Activated CD4-positive, alpha-beta T cell treated with anti-CD3 and anti-CD28 coated beads, Interleukin-2, amount 50 U/mL, for 48 hours (primary cell): ENCODE results near the gene GAL3ST3.
A peak's percentile ranks its signal among the peaks of the same experiment; 100 is the strongest.
"Not testable (repeated sequence)": the region's sequence is repeated elsewhere in the genome, so short reads cannot be mapped to it uniquely, and the experiment has no call there.

Experiments
- DNase-seq, 2 experiments: peaks; one replicate each; pipeline ENCODE4 v3.0.0-alpha.2; 2020

GAL3ST3 gene, protein sequence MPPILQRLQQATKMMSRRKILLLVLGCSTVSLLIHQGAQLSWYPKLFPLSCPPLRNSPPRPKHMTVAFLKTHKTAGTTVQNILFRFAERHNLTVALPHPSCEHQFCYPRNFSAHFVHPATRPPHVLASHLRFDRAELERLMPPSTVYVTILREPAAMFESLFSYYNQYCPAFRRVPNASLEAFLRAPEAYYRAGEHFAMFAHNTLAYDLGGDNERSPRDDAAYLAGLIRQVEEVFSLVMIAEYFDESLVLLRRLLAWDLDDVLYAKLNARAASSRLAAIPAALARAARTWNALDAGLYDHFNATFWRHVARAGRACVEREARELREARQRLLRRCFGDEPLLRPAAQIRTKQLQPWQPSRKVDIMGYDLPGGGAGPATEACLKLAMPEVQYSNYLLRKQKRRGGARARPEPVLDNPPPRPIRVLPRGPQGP

DNA sequence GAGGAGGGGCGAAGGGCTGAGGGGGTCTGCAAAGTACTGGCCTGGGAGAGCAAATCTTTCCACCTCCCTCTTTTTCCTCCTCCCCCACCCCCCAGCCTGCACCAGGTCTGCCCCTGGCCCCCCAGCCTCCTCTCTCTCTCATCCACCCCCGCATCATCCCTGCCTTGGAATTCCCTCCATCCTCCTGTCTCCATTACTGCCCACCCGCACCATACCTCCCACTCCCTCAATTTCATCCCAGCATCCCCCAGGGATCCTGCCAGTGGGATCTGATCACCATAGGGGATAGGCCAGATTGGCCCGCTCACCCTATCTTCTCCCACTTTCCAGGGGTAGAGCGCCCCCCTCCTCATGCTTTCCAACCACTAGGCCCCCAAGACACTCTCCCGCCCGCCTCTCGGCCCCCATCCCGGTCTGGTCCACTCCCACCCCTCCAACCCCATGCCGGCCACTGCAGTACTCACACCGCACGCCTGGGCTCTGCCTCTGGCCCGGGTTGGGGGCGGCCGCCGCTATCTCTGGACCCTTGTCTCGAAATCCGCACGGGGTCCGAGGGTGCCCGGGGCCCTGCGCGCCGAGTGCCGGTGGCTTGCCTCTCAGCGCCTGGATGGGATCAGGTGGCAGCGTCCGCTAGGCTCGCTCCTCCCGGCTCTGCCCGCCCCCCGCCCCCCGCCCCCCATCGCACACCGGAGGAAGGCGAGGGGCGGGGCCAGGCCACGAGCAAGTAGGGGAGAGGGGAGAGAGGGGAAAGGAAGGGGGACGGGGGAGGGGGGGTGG is at the start of gene GAL3ST3:
Gene GAL3ST3, minus strand, starts transcription at position 615 of the 777 bp plus-strand sequence. CDS start 3,746 bp downstream, outside the sequence.
- DNase-seq, result no peak

DNA sequence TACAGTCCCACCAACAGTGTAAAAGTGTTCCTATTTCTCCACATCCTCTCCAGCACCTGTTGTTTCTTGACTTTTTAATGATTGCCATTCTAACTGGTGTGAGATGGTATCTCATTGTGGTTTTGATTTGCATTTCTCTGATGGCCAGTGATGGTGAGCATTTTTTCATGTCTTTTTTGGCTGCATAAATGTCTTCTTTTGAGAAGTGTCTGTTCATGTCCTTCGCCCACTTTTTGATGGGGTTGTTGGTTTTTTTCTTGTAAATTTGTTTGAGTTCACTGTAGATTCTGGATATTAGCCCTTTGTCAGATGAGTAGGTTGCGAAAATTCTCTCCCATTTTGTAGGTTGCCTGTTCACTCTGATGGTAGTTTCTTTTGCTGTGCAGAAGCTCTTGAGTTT is 43.2 kb upstream of the GAL3ST3 start:
- not testable (repeated sequence) for DNase-seq

DNA sequence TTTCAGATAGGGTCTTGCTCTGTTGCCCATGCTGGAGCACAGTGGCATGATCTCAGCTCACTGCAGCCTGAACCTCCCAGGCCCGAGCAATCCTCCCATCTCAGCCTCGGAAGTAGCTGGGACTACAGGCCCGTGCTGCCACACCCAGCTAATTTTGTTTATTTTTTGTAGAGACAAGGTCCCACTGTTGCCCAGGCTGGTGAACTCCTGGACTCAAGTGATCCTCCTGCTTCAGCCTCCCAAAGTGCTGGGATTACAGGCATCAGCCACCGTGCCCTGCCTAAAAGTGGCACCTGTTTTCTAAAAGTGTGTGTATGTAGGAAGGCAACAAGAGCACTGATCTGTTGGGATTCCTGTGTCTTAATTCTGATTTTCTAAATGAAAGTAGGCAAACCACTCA is 41.3 kb upstream of the GAL3ST3 start:
- DNase-seq, result no peak

DNA sequence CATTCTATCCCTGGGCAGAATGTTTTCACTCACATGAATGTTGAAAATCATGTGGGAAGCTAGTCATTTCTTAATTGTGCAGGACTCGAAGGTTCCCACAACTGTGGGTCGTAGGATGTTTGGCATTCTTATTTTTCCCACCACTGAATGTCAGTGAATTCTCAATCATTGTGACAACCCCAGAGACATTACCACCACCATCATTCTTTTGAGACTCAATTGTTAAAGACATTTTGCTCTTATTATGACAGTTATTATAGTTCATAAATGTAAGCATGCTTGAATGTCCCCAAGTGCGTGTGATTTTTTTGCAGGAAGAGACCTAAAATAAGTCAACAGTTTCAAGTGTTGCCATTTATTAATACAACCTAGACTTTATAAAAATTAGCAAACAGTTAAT is 40.1 kb upstream of the GAL3ST3 start:
- no peak for DNase-seq

DNA sequence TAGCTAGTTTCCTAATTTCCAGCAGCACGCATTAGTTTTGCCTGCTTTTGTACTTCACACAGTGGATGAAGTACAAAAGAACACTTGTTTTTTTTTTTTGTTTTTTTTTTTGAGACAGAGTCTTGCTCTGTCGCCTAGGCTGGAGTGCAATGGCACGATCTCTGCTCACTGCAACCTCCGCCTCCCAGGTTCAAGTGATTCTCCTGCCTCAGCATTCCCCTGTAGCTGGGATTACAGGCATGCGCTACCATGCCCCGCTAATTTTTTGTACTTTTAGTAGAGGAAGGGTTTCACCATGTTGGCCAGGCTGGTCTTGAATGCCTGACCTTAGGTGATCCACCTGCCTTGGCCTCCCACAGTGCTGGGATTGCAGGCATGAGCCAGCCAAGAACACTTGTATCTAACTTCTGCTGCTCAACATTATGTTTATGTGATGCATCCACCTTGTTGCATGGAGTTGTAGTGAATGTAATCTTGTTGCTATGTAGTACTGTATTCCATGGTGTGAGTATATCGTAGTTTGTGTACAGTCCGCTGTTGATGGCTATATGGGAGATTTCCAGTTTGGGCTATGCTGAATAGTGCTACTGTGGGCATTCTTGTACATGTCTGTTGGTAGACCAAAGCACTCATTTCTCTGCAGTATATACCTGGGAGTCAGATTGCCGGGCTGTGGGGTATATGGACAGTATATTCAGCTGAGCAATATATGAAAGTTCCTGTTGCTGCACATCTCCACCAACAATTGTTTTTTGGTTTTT is 38.4 kb upstream of the GAL3ST3 start:
- no peak for DNase-seq

DNA sequence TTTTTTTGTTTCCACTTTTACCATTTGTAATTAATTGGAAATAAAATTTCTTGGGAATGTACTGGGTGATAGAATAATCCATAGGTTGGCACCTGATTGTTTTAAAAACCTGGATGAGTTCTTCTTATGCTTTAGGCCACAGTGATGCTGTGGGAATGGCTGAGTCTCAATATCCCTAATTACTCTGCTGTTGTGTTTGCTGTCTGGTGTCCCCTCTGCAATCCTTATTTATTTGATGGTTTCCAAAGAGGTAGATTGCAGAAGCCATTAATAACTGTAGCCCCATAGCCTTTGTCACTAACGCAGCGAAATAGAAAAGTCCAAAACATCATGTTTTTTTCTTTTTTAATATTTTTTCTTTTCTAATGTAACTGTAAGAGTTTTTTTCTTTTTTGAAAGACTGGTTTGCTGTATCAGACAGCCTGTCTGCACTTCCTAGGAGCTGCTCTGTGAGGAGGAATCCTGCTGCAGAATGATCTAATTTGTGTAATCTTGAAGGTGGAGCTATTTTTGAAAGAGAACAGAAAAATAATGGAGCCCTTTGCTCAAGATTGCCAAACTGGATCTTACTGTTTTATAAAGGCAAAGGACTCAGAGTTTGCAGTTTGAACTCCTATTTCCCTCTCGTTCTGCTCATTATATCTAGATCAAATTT is 36.0 kb upstream of the GAL3ST3 start:
- DNase-seq, result no peak

DNA sequence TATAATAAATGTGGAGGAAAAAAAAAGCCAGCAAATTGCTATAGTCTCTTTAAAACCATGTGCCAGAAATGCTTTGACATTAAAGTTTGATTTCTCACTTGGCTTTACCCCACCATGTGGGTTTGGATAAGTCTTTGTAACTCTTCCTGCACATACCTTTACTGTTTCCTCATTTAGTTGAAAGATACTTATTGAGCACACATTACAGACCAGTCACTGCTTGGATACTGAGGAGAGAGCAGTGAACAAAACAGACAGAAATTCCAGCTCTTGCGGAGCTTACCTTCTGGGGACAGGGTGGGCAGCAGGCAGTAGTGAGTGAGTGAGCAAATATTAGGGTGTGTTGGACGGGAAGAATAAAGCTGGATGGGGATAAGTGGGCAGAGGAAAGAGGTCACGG is 34.8 kb upstream of the GAL3ST3 start:
- DNase-seq, result no peak

DNA sequence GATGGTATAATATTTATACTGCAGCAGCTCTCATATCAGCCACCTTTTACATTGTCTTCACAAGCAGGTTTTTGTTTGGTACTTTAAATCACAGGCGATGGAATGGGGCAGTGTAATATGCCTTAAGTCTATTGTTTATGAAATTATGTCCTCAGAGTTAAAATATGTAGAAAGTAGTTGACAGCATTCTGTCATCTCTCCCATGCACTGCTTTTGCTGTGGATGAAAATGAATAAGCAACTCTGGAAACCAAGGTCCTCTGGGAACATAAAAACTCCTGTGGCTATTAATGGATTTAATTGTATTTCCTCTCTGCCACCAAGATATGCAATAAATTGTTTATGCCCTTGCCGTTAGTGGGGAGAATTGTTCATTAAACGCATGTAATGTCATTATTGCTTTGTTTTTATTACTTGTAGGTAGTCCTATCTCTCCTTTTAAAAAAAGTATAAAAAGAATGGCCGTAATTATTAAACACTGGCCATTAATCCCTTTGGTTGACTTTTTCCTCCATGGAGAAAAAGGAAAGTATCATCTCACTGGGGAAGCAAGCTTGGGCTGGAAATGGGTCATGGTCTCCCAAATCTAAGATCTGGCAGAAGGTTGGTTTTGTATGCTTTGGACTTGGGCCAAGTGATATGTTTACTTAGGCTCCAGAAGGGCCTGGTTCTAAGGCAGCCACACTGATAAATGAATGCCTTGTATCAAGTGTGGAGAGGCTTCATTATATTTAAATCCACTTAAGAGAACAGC is 34.2 kb upstream of the GAL3ST3 start:
- no peak for DNase-seq

DNA sequence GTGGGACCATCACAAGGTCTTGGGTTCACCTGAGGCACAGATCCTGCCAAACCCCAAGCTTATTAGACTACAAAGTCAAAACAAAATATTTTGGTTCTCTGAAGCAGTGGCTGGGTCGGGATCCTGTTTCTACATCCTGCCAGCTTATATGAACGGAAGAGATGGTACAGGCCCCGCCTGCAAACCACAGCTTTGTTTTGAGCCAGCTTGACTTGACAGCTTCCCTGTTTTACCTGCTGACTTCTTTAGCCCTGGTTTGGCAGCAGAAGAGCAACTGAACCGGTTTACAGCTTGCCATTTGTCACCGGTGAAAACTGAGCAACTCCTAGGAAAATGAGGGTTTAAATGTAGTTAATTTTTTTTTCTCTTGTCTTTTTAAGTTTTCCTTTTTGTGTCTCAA is 32.5 kb upstream of the GAL3ST3 start:
- peak; percentile 56 to 71 for DNase-seq

DNA sequence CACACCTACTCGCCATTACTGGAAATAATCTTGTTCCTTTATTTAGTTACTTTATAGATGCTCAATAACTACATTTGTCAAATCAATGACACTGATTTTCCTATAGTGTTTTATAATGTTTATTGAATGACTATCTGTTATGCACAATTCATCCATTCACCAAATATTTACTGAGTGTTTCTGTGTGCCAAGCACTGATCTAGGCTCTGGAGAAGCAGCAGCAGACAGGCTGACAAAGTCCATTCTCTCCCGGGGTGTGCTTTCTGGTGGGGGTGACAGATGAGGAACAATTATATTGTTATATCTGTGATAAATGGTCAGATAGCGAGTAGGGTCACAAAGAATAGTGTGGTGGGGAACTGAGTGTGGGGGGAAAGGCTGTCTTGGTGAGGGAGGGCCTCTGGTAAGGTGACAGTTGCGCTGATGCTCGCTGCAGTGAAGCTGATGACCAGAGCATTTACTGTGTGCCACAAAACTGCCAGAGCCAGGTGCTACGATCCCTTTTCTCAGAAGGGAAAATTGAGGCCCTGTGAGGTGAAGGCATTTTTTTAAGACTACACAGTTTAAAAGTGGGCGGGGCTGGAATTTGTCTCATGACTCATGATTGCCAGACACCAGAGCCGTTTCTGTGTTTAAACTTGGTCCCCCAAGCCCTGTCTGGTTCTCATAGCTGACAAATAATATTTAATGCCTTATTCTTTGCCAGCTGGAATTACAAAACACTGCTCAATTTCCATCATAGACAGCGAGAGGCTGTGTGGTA is 31.3 kb upstream of the GAL3ST3 start:
- DNase-seq, result peak; percentile 63 to 75

DNA sequence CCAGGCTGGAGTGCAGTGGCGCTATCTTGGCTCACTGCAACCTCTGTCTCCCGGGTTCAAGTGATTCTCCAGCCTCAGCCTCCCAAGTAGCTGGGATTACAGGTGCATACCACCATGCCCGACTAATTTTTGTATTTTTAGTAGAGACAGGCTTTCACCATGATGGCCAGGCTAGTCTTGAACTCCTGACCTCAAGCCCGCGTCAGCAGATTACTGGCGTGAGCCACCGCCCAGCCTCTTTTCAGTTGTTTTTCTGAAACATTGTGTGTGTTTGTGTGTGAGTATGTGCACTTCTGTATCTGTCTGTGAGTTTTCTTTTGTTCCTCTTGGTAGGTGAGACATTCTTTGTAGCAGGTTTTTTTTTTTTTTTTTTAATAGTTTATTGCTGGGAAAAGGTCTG is 30.0 kb upstream of the GAL3ST3 start:
- not testable (repeated sequence) for DNase-seq

DNA sequence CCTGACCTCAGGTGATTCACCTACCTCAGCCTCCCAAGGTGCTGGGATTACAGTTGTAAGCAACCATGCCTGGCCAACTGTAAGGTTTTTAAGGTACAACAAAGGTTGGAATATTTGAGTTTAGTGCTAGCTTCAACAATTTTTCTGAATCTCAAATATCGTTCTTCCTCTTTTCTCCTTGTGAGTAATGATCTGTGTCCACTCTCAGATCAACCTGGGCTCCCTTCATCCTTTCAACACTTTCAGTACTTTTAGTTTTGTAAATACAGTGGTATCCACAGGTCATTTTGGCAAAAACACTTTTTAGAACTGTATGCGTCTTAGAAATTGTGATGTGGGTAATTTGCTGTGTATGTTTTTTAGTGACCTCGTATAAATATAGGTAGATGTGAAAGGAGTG is 29.0 kb upstream of the GAL3ST3 start:
- no peak for DNase-seq

DNA sequence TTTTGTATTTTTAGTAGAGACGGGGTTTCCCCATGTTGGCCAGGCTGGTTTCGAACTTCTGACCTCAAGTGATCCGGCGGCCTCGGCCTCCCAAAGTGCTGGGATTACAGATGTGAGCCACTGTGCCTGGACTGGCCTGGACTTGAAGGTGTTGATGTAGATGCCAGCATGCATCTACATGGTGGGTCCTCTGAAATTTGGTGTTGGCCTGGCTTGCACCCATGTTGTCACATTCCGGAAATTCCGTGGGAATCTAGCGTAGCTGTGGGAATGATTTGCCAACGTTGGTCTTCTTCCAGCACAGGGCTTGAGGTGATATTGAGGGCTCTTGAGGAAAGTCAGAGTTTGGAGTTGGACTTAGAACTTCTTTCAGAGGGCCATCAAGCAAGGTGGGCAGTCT is 27.6 kb upstream of the GAL3ST3 start:
- DNase-seq, result no peak

DNA sequence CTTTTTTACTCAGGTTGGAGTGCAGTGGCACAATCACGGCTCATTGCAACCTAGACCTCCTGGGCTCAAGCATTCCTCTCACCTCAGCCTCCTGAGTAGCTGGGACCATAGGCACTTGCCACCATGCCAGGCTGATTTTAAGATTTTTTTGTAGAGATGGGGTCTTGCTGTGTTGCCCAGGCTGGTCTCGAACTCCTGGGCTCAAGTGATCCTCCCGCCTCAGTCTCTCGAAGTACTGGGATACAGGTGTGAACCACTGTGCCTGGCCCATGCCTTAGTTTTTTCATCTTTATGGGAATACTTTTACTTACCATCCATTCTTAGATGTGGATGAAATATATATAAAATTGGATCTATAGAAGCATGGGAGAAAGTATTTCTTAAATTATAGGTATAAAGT is 26.3 kb upstream of the GAL3ST3 start:
- DNase-seq, result no peak

DNA sequence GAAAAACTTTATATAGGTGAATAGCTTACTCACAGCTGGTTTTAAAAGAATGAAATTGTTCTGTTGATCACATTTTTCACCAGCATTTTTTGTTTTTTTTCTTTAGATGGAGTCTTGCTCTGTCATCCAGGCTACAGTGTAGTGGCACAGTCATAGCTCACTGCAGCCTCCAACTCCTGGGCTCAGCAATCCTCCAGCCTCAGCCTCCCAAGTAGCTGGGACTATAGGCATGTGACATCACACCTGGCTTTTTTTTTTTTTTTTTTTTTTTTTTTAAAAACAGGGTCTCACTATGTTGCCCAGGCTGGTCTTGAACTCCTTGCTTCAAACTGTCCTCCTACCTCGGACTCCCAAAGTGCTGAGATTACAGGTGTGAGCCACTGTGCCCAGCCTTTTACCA is 24.7 kb upstream of the GAL3ST3 start:
- DNase-seq, result no peak

DNA sequence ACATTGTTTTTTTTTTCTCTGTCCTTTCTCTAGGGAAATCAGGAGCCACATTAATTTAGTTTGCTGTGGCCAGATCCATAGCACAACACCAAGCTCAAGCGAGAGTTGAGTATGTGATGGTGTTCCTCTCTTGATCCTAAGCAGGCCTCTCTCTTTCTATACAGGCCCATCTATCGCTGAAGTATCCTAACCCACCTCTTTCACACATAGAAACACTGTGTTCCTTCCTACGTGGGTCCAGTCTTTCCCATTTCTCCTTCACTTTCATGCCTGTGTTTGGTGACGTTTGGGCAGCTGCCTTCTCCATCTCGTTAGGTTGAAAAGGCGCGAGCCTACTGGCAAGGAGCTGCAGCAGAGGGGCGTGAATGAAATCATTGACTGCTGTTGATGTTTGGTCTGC is 23.6 kb upstream of the GAL3ST3 start:
- no peak for DNase-seq

DNA sequence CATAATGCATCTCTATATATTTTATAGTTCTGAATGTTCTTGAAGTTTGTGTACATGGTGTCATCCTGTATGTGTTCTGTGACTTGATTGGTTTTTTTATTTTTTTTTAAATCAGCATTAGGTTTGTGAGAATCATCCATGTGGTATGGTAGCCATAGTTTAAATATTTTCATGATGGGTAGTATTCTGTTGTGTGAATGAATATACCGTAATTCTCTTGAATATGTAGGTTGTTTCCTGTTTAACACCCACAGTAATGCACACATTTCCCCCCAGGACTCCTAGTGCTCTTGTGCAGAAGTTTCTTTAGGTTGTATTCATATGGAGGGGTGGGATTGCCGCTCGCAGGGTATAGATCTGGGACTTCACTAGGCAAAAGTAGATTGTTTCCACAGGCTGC is 23.1 kb upstream of the GAL3ST3 start:
- no peak for DNase-seq

DNA sequence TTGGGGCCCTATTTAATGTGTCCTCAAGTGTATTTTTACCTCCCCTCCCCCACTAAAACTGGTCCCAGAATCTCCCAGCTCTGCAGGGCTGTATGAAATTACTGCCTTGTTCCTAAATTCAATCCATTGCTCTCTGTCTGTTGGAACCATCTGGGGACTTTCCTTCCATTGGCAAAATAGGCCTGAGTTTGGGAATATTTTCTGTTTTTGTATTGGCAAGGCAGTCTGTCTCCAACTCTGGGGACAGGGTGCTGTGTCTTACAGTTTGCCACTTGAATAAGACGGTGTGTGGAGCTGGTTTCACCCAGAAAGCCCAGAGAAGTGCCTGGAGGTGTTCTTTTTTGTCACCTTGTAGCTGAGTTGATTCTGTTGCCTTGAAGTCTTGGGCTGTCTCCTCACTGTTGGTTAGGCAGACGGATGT is 22.4 kb upstream of the GAL3ST3 start:
- no peak for DNase-seq

DNA sequence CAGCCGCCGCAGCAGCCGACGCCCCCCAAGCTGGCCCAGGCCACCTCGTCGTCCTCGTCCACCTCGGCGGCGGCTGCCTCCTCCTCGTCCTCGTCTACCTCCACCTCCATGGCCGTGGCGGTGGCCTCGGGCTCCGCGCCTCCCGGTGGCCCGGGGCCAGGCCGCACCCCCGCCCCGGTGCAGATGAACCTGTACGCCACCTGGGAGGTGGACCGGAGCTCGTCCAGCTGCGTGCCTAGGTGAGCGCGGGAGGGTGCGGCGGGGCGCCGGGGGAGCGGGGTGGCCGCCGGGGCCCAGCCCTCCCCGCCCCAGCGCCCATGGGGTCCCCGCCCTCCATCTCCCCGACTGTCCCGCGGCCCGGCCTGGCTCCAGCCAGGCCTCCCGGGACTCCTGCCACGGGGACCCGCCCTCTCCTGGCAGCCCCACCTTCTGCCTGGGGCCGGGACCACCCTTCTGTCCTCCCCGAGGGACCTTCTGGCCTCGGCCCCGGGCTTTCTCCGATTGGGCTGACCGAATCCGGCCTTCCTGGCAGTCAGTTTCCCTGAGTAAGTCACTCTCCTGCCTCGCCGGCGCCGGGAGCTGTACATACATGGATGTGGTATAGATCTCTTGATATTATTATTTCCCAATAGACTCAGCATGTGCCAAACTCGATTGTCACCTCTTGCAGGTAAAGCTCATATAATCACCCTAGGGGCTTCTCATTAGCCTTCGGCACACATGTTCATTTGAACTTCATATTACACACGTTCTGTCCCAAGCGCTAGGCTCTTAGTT is 21.8 kb upstream of the GAL3ST3 start:
- DNase-seq, result peak; percentile 40 to 45
